HG03196 (cell line): Measurements from ENCODE around the gene TBL3.
"Not testable (repeated sequence)": the region's sequence is repeated elsewhere in the genome, so short reads cannot be mapped to it uniquely, and the experiment has no call there.

Source experiments
- ATAC-seq: cut with Tn5 transposase; IDR thresholded peaks from one replicate; pipeline ENCODE4 v1.9.1; 2021; ENCODE audit not compliant: unreplicated experiment

The TBL3 gene

DNA sequence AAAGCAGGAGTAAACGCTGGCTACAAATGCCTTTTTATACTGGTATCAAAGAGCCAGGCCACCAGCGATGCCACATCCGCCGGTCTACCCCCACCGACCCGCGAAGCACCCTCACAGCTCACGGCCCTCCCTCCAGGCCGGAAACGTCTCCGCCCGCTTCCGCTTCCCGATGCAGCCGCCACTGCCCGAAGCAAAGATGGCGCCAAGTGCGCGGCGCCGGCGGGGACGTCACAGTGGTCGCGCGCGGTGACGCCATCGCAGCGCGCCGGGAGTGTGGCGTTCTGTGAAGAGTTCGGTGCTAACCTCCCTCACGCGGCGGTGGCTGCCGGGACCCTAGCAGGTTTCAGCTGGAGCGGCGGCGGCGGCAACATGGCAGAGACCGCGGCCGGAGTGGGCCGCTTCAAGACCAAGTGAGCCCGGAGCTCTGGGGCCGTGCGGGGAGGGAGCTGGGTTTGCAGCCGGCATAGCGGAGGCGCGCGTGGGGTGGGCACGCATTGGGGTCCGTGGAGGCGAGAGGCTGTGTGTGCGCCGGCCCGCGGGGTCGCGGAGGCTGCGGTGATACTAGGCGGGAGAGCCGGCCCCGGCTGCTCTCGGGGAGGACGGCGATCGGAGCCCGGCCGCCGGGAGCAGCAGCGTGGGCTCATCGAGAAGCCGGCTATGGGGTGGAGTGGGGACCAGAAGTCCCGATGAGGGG, at the start of gene TBL3:
Gene TBL3, plus strand, starts transcription at position 258 of the 694 bp plus-strand sequence. Its CDS starts 112 bp downstream, at position 370.
- peak; percentile 64 for ATAC-seq

DNA sequence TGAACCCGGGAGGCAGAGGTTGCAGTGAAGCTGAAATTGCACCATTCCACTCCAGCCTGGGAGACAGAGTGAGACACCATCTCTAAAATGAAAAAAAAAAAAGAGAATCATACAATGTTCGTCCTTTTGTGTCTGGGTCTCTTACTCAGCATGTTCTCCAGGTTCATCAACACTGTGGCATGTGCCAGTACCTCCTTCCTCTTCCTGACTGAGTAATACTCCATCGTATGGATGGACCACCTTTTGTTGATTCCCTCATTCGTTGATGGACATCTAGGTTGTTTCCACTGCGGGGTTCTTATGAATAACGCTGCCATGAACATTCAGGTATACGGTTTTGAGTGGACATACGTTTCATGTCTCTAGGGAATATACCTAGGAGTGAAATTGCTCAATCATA, 49.5 kb upstream of the TBL3 start:
- ATAC-seq: no peak

DNA sequence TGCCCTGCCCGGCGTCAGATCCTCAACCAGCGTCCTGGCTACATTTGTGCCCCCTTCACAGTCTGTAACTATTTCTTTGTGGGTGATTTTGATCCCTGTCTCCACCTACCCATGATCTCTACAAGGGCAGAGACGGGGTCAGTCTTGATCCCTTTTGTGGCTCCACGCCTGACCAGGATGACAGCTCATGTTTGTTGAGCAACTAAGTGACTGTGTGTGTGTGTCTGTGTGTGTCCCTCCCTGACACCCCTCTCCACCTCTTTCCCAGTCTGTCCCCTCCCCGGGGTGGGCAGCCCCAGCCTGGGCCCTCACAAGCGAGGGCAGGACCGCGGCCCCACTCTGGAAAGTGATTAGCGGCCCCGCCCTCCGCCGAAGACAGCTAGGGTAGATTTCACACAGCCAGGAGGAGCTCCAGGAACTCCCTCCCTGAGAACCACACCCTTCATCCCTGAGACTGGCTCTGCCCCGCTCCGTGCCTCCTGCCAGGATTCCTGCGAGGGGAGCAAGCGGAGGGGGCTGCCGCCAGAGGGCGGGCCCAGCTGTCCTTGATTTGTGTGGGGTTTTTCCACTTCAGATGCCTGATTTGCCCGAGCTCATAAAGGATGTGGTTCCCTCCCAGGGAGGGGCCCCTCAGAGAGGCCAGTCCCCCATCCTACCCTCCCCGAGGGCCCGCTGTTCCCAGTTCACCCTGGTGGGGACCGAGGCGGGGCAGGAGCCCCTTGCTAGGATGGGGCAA, 48.4 kb upstream of the TBL3 start:
- no peak for ATAC-seq

DNA sequence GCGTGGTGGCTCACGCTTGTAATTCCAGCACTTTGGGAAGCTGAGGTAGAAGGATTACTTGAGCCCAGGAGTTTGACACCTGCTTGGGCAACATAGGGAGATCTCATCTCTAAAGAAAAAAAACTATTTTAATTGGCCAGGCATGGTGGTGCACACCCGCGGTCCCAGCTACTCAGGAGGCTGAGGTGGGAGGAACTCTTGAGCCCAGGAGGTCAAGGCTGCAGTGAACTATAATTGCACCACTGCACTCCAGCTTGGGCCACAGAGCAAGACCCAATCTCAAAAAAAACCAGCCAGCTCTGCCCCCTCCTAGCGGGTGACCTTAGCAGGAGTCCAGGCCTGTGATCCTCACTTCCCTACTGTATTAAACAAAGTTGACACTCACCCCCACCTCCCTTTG, 47.8 kb upstream of the TBL3 start:
- no peak for ATAC-seq

DNA sequence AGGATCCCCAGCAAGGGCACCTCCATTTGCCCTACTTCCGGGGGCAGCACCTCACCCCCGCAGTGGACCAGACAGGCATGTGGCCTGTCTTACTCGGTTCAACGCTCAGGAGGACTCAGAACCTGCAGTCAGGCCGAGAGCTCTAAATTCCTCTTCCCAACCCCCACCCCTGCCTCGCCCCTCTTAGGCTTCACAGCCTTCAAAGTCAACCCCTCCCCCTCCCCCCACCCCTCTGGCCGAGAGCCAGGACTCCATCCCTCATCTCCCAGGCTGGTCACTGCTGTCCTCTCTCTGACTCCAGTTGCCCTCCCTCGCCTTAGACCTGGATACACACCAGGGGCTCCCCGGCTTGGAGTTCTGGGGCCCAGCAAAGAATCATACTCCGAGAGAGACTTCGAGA, 45.6 kb upstream of the TBL3 start:
- no peak for ATAC-seq

DNA sequence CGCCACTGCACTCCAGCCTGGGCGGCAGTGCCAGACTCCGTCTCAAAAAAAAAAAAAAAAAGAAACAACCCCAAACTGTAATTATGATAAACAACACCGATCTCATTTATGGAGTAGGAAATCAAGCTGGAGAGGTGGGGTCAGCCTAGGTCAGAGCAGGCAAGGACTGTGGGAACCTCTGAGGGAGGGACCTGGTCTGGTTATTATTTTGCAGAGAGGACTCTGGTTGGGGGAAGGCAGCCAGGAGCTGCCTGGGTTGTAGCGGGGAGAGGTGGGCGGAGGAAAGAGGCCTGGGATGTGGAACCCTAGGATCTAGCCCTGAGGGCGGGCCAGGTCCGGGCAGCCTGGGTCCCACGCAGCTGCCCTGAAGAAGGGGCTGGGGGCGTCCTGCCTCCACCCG, 42.7 kb upstream of the TBL3 start:
- ATAC-seq: peak; percentile 30

DNA sequence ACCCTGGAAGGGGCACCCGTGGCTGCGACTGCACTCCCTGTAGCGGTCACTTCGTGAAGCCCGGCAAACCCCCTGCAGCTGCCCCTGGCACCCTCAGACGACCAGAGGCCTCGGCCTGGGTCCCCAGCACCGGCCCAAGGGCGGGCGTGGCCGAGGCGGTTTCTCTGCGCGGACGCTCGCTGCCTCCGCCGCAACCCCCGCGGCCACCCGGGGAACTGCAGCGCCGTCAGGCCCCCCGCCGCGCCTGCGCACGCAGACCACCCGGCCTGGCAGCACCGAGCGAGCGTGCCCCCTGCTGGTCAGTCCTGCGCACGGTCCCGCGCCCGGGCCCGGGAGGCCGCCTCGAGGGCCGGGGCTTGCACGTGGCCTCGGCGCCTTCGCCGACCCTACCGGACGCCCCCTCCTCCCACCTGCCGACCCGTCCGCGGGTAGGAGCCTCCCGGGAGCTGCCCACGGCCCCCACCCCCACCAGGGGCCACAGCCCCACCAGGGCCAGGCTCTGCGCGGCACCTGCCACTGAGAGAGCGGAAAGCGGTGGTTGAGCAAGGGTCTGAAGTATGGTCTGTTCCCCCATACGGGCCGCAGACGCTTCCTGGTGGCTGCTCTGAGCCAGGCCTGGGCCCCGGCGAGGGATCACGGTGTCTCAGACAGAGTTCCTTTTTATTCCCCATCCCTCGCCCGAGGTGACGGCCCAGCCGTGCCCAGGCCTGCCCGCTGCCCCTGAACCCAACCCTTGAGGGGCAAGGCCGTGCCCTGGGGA, 42.1 kb upstream of the TBL3 start:
- ATAC-seq: peak; percentile 84

DNA sequence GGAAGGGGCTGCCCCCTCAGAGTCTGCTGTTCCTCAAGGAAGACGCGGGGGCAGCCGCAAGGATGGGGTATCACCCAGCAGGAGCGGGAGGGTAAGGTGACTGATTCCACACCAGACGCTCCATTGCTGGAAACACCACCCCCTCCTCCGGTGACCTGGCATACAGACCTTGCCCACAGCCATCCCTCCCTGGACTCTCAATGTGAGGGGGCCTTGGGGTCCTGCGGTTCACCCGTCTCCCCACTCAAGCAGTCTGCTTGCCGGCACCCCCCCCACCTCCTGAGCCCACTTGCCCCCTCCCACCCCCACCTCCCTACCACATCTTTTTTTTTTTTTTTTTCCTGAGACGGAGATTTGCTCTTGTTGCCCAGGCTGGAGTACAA, 41.5 kb upstream of the TBL3 start:
- no peak for ATAC-seq

DNA sequence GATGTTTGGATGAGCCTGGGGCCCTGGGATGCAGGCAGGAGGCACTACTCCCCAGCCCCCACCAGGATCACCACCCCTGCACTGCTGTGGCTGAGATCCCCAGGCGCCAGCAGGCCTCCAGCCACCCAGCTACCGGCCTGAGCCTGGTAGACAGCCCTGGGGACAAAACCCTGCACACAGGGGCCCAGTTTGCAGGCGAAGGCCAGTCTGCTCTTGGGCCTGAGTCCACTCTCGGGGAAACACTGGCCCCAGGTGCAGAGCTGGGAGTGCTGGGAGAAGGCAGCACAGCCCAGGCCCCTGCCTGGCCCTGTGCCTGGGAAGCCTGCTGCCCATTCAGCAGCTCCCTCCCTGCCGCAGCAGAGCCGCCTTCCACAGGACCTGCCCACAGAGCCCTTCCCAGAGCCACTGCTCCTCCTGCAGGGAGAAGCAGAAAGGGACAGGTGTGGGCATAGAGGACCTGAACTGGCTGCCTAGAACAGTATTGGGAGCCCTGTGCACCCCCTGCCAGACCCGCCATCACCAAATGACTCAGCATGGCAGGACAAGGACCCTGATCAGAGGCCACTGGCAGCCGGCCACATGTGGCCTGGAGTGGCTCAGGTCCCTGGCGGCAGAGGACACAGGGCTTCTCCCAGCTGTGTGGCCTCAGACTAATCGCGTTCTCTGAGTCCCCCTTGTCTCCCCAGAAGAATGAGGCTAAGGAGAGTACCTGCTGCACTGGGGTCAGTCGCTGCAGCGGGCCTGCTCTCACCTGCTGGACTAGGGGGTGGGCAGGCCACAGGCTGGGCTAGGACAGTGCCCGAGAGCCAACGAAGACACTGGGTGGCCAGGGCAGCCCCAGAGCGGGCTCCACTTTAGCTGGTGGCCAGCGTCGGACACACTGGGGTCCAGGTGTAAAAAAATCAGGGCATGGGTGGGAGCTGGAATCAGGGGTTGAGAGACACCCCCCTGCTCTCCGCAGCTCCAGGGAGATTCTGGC, 39.5 kb upstream of the TBL3 start:
- no peak for ATAC-seq

DNA sequence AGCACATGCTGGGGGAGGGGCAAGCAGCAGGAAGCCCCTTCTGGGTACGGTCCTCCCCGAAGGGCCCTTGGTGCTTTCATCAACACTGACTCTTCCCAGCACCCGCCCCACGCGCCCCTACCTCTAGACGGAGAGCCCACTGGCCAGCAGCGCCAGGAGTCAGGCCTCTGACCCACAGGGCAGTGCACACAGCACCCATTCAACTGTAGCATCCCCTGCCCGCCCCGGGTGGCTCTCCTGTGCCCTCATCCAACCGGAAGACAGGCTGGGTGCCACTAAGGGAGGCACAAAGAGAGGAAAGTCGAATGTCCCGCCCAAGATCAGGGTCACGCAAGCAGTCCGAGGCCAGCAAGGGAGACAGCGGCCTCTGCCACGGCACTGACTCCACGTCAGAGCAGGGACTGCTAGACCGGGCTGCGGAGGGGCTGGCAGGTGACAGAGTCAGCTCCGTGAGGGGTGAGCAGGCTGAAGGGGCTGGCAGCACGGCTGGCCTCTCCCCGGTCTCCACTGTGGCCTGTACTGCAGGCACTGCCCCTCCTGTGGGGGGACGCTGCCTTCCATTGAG, 38.7 kb upstream of the TBL3 start:
- ATAC-seq: no peak

DNA sequence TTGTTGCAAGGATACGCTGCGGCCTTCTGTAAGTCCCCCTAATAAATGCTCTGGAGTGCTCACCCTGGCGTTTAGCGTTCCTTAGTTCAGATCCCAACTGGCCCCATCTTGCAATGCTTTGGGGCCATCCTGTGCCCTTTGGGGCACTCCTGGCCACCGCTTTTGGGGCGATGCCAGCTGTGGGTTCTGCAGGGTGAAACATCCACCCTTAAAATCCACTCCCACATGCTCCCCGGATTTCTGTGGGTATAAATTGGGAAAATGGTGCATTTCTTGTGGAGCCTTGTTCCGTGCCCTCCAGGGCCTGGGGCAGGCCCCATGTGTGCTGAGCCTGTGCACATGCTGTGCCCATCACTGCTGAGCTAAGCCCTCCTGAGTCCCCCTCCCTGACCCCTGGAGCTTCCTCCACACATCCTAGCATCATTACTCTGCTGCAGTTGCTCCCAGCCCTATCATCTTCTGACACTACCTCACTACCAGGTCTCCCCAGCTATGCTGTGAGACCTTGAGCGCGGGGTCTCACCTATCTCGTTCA, 34.8 kb upstream of the TBL3 start:
- no peak for ATAC-seq

DNA sequence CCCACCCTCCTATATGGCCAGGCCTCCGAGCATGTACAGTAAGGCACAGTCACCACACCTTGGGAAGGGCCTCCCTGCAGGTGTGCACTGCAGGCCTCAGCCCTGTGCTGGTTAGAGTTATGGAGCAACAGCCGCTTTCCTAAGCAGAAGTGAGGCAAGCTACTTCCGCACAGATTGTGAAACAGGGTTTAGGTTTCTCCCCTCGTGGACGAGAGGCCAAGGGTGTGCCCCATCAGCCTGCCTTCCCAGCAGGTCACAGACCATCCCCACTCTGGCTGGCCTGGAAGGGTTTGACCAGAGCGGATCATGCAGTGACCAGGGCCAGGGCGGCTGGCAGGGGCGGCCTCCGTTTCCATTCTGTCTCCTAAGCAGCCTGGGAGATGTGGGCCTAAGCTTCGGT, 33.5 kb upstream of the TBL3 start:
- ATAC-seq: no peak

DNA sequence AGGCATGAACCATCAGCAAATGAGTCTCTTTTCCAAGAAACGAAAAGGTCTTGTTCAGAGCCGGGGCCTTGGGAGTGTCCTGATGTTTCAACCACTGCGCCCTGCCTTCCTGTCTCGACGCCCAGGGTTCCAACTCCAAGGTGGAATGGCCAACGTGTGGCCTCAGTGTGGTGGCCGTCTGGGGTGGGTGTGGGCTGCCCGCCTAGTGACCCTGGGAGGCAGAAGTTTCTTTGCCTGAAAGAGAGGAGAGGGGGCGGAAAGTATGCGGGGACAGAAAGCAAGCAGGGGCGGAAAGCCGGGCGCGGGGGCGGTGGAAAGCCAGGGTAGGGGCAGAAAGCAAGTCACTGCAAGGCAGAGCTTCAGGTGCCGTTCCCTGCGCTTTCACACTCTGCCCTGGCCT, 32.9 kb upstream of the TBL3 start:
- no peak for ATAC-seq

DNA sequence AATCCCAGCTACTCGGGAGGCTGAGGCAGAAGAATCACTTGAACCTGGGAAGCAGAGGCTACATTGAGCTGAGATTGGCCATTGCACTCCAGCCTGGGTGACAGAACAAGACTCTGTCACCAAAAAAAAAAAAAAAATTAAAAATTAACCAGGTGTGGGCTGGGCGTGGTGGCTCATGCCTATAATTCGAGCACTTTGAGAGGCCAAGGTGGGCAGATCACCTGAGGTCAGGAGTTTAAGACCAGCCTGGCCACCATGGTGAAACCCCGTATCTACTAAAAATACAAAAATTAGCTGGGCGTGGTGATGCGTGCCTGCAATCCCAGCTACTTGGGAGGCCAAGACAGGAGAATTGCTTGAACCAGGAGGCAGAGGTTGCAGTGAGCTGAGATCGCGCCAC, 32.0 kb upstream of the TBL3 start:
- not testable (repeated sequence) for ATAC-seq

DNA sequence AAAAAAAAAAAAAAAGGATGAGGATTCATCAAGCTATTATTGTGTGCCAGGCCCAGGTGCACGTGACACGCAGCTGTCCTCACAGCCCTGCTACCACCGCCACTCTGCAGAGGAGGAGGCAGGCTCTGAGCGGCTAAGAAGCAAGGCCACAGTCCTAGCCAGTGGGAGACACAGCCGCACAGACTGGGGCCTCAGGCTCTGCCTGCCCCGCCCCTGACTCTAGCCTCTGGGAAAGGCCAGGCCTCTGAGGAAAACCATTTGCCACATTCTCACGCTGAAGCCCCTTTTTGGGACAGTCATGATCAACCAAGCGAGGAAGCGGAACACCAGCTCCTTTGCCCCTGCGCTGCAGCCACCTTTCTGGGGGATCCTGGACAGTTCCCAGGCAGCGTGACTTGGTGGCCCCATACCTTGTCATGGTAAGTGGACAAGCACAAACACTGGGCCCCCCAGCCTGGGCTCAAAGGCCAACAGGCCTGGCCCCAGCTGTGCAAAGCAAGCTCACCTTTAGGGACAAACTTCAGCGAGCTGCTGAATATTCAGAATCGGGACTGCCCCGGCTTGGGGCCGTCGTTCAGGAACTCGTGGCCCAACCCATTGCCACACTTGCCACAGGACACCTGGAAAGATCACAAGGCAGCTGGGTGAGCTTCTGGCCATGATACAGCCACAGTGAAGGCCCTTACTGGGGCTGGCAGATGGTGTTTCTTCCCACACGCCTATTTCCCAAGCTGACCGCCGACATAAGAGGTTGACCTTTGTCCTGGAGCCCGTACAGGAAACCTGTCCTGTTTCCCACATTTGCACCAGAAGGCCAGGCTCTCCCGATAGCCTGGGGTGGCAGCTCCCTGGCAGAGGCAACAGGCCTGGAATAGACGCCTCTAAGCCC, 31.3 kb upstream of the TBL3 start:
- no peak for ATAC-seq

DNA sequence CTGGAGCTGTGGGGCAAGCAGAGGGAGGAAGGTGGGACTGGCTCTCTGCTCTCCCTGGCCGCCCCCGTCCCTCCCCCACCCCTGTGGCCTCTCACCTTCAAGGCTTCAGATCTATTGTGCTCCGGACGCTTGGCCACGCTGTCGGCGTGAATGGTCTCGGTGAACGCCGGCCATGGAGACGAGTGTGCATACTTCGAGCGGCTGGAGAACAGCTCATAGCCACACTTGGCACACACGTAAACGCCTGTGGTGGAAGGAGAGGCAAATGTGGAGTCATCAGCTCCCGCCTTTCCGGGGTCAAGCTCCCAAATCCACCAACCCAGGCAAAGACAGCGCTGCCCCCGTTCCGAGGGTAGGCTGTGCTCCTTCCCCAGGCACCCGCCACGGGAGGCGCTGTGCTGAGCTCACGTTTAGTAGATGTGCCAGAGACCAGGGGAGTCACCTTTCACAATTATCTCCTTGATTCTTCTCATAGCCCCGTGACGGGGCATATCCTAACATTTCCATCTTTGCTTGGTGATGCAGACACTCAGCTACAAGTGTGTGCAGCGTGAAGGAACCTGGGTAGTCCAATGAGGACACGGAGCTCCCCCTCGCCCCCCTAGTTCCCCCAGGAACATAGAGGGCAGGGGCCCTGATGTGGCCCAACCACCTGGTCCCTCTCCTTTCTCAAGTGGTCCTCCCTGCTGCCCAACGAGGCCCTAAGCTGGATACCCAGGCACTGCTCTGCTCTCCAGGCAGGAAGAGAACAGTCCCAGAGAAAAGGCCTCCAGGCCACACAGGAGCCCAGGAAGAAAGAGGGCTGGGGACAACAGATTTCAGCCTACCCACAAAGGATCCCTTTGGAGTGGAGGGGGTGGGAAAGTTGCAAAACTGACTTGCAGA, 30.4 kb upstream of the TBL3 start:
- no peak for ATAC-seq

DNA sequence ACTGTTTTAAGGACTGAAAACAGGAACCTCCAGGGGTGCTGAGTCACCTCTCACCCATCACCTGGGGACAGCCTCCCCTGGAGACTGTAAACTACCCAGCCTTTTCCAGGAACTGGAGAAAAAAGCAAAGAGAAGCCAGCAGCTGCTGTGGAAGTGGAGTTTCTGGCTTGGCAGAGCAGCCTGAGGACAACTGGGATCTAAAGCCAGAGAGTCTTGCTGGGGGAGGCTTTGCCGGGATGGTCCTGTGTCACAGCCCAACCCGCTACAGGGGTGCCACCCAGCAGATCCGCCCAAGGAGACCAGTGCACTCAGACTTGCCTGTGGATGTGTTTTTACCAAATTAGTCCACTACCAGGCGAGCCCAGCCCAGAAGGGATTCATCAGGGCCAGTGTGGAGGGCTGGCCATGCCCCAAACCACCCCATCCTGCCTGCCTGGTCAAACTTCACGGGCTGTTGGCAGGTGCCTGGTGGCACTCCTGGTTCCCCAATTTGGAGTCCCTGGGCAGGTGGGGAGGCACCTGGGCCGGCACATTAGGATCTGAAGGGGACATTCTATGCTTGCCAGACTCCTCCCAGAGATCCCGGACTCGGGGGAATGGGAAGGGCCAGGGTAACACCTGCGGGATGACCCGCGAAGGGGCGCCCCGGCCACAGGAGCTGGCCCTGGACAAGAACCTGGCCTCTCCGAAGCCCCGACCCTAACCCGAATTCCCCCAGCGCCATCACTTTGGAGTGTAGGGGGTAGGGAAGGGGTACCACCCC, 29.6 kb upstream of the TBL3 start:
- no peak for ATAC-seq
